ENCODE data around the gene RIIAD1.

RIIAD1 gene

GRCh38 chr1:151774256-151774922 is 53.1 kb downstream of the RIIAD1 start:
- no peak for DNase-seq (ENCODE audit: low read depth)
- no peak for TF ChIP-seq CTCF (conservative IDR thresholded peaks at IDR 0.05; ENCODE audit: low read length)
- no peak overlapping the region for H3K4me3 ChIP-seq (ENCODE audit: low read length)

GRCh38 chr1:151775894-151776664 is 54.8 kb downstream of the RIIAD1 start:
- TF ChIP-seq CTCF (conservative IDR thresholded peaks at IDR 0.05; ENCODE audit: low read length) = no peak
- DNase-seq (ENCODE audit: low read depth) = no peak
- H3K4me3 ChIP-seq (ENCODE audit: low read length) = no peak overlapping the region

- no peak for TF ChIP-seq CTCF (conservative IDR thresholded peaks at IDR 0.05; ENCODE audit: low read length)
- no peak overlapping the region for H3K4me3 ChIP-seq (ENCODE audit: low read length)
- DNase-seq (ENCODE audit: low read depth) = no peak
Observed at GRCh38 chr1:151776665-151777062, 55.3 kb downstream of the RIIAD1 start.

GRCh38 chr1:151777317-151777716 is 56.0 kb downstream of the RIIAD1 start:
- no peak for DNase-seq (ENCODE audit: low read depth)
- no peak for TF ChIP-seq CTCF (conservative IDR thresholded peaks at IDR 0.05; ENCODE audit: low read length)
- H3K4me3 ChIP-seq (ENCODE audit: low read length) = no peak overlapping the region
